Measurements from ENCODE around the gene PCDH19.

DNA sequence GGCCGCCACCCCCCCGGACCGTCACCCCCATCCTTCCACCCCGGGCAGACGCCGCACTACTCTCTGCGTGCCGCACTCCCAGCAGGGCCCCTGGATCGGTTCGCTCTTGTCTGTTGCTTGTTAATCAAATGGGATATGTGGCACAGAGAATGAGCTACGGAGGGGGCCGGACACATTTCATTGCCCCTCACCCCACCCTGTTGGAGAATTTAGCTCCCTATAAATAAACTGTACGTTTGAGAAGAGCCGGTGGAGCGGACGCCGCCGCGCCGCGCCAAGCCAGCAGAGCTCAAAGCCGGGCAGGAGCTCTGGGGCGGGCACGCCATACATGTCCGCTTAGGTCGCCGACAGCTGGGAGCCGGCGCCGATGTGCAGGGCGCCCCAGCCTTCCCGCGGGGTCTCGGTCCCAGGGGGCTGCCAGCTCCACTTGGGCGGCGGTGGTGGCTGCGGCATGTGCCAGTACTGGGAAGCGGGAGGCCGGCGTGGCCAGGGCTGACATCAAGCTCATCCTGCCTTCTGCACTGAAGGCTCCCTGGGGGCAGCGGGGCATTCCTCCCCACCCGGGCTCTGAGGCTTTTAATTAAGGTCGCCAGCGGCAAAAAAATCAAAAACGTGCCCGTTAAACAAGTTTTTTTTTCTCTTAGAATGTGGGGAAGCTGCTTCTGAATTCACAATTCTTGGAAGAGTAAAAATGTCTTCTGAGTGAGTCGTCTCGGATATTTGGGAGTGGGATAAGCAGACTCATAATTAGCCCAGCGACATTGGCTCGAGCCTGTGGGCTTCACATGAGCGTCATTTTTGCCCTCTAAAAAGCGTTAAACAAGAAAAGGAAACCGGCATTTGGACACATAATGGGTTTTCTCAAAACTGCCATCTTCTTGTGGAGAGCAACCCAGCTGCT lies 1.1 kb upstream of the PCDH19 start:
- TF ChIP-seq POLR2AphosphoS5 (IDR thresholded peaks at IDR 0.05; ENCODE audit: borderline replicate concordance, low read depth, low read length) = no peak
- TF ChIP-seq EZH2 (IDR thresholded peaks at IDR 0.05) = no peak
- TF ChIP-seq FOXP2 (optimal IDR thresholded peaks at IDR 0.05; ENCODE audit: control extremely low read depth, extremely low read length, insufficient read depth) = no peak

All from SK-N-MC (cell line).